K562 (cell line): Measurements from ENCODE around the gene RUVBL1. TPM values are rescaled to one million over a fixed set of nuclear protein-coding genes. Genes with fewer than 3 reads are reported as not detected.

Experiments
- DIDO1 ChIP-seq: fragments of 450-650 bp; IDR thresholded peaks from 2 replicates; pipeline ENCODE4 v1.6.1; 2016; ENCODE audit warnings: low read depth, missing biosample characterization, missing genetic modification characterization
- HIVEP1 ChIP-seq: fragments of 250-450 bp; sonication (Bioruptor Pico); IDR thresholded peaks from 2 replicates; pipeline ENCODE4 v1.4.0; 2020; ENCODE audit warnings: mild to moderate bottlenecking
- HLTF ChIP-seq: fragments of 450-650 bp; IDR thresholded peaks from 2 replicates; pipeline ENCODE4 v1.6.1; 2016
- HMG20A ChIP-seq: fragments of 450-650 bp; formaldehyde crosslinking; conservative IDR thresholded peaks from 2 replicates; pipeline ENCODE4 v1.4.0; 2020; ENCODE audit warnings: mild to moderate bottlenecking, mixed read lengths
- KDM2B ChIP-seq: fragments of 250-450 bp; sonication (Bioruptor Pico); IDR thresholded peaks from 2 replicates; pipeline ENCODE4 v1.8.0; 2021; ENCODE audit warnings: mild to moderate bottlenecking, moderate library complexity
- MECOM ChIP-seq: fragments of 250-450 bp; sonication (Bioruptor Pico); IDR thresholded peaks from 2 replicates; pipeline ENCODE4 v1.8.0; 2022; ENCODE audit warnings: inconsistent platforms
- MLX ChIP-seq, 2 experiments: fragments of 450-650 bp in 1 of 2; sonication (generic) in 1 of 2; formaldehyde crosslinking; conservative IDR thresholded peaks; 2 replicates each; pipeline versions ENCODE4 v1.4.0 to v1.8.1; 2020 to 2022; ENCODE audit warnings: mild to moderate bottlenecking in 1 of 2, missing genetic modification reagents in 1 of 2
- NEUROD1 ChIP-seq: fragments of 150-350 bp; IDR thresholded peaks from 2 replicates; pipeline ENCODE4 v1.6.1; 2014; ENCODE audit warnings: borderline replicate concordance, low read length, low read depth; ENCODE audit not compliant: partially characterized antibody
- PTBP1 ChIP-seq: fragments of 200-400 bp; formaldehyde crosslinking; IDR thresholded peaks from 2 replicates; pipeline ENCODE4 v1.6.1; 2017; ENCODE audit warnings: low read depth, low read length
- RERE ChIP-seq: sonication (generic); formaldehyde crosslinking; IDR thresholded peaks from 2 replicates; pipeline ENCODE4 v1.8.0; 2023; ENCODE audit warnings: missing genetic modification reagents, mild to moderate bottlenecking, borderline replicate concordance
- SMAD3 ChIP-seq: fragments of 450-650 bp; formaldehyde crosslinking; conservative IDR thresholded peaks from 2 replicates; pipeline ENCODE4 v1.4.0; 2020; ENCODE audit warnings: mild to moderate bottlenecking
- SMARCA5 ChIP-seq: fragments of 450-650 bp; IDR thresholded peaks from 2 replicates; pipeline ENCODE4 v1.6.1; 2016
- TFAP4 ChIP-seq: sonication (generic); formaldehyde crosslinking; IDR thresholded peaks from 2 replicates; pipeline ENCODE4 v1.8.0; 2022; ENCODE audit warnings: missing genetic modification reagents, mild to moderate bottlenecking, moderate library complexity, borderline replicate concordance
- ZNF146 ChIP-seq: IDR thresholded peaks from one replicate; pipeline ENCODE4 v1.6.1; 2018; ENCODE audit warnings: missing compliant biosample characterization; ENCODE audit not compliant: unreplicated experiment
- ZNF41 ChIP-seq: fragments of 250-450 bp; sonication (Bioruptor Pico); conservative IDR thresholded peaks from 2 replicates; pipeline ENCODE4 v1.4.0; 2020; ENCODE audit warnings: mild to moderate bottlenecking
- ZNF584 ChIP-seq: fragments of 200-800 bp; sonication (Bioruptor generic); IDR thresholded peaks from 2 replicates; pipeline ENCODE4 v1.6.1; 2016; ENCODE audit warnings: low read depth, mild to moderate bottlenecking, missing genetic modification characterization, missing compliant biosample characterization
- ZNF655 ChIP-seq: fragments of 250-450 bp; sonication (Bioruptor Pico); IDR thresholded peaks from 2 replicates; pipeline ENCODE4 v1.5.0; 2021
- ZNF696 ChIP-seq: fragments of 250-450 bp; sonication (Bioruptor Pico); conservative IDR thresholded peaks from 2 replicates; pipeline ENCODE4 v1.4.0; 2020; ENCODE audit warnings: mild to moderate bottlenecking, moderate library complexity
- ZNF764 ChIP-seq: fragments of 250-450 bp; sonication (Bioruptor Pico); IDR thresholded peaks from 2 replicates; pipeline ENCODE4 v1.4.0; 2020; ENCODE audit warnings: low read depth, mild to moderate bottlenecking, moderate library complexity
- polyA plus RNA-seq, 8 experiments: library from polyadenylated mRNA; depleted of rRNA in 4 of 8; stranded (reverse) in 5 of 8; unstranded in 3 of 8; fragments of >200 nt; fragmentation: Nextera tagmentation in 2 of 8; fragmentation: Illumina TruSeq in 1 of 8; extraction: Ambion mirVana in 2 of 8; extraction: Trizol in 1 of 8; gene quantifications; 2 replicates each; pipeline versions ENCODE4 v1.2.1 to v1.2.3, GENCODE V29; 2011 to 2014; ENCODE audit warnings: inconsistent platforms in 1 of 8, missing spikeins in 1 of 8
- total RNA-seq, 7 experiments: library from RNA; depleted of rRNA in 6 of 7; stranded (reverse); fragments of >200 nt in 6 of 7; fragmentation: Illumina TruSeq in 2 of 7; extraction: Trizol in 2 of 7; gene quantifications; 2 replicates each; pipeline versions ENCODE4 v1.2.1 to v1.2.3, GENCODE V29; 2011 to 2021; ENCODE audit warnings: low replicate concordance in 1 of 7

Gene RUVBL1
- total and polyA plus RNA-seq, 9 of the 15 experiments (the other 6 are each of a cell fraction or from before 2014, with no cell fraction given) = 20.7 to 147 (median 113) TPM

- TF ChIP-seq TFAP4 (CRISPR knock-in tag) (peak; percentile 37; the same call in 1 of the 2 replicates), MLX (CRISPR knock-in tag; conservative IDR thresholded peaks at IDR 0.05) (no peak), DIDO1 (tag) (no peak), KDM2B (CRISPR knock-in tag) (no peak), SMARCA5 (no peak), NEUROD1 (peak; percentile 29), HLTF (no peak), ZNF764 (no peak), SMAD3 (CRISPR knock-in tag) (no peak), ZNF146 (CRISPR knock-in tag) (no peak), MECOM (no peak), HMG20A (CRISPR knock-in tag) (no peak), PTBP1 (no peak), ZNF696 (CRISPR knock-in tag) (no peak), ZNF41 (CRISPR knock-in tag) (no peak), ZNF655 (CRISPR knock-in tag) (no peak), ZNF584 (CRISPR knock-in tag) (no peak), HIVEP1 (CRISPR knock-in tag) (no peak), RERE (CRISPR knock-in tag) (no peak)
Measured at GRCh38 chr3:128051837-128052594, 71.6 kb downstream of the RUVBL1 start, which contains the start of gene SEC61A1 (continued).
